Measurements from ENCODE around the gene USP34.

DNA sequence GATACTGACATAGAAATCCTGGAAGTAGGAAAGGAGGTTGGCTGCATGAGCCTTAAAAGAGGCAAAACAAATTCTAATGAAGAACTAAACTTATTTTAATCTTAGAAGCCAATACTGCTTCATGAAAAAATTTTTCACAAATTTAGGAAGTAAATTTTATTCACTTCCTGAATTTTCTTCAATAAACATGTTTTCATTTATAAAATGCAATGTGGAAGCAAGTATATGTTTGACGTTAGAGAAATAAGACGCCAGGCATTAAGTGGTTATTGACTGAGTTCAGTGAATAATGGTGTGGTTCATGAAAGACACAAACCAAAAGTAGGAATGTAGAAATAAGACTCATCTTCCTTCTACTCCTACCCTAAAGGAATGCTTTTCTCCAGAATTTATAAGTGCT, 136.4 kb downstream of the USP34 start:
- TF ChIP-seq PPARA (CRISPR knock-in tag; IDR thresholded peaks at IDR 0.05; ENCODE audit: borderline replicate concordance) (no peak), RARB (CRISPR knock-in tag; IDR thresholded peaks at IDR 0.05) (no peak), ZFP3 (CRISPR knock-in tag; IDR thresholded peaks at IDR 0.05) (no peak), ZNF70 (CRISPR knock-in tag; IDR thresholded peaks at IDR 0.05) (no peak), ISL1 (CRISPR knock-in tag; IDR thresholded peaks at IDR 0.05) (no peak), SNAI2 (CRISPR knock-in tag; IDR thresholded peaks at IDR 0.05) (no peak), ARNTL (CRISPR knock-in tag; IDR thresholded peaks at IDR 0.05; ENCODE audit: borderline replicate concordance, low read depth) (no peak)
- TF ChIP-seq, protein P1, sequence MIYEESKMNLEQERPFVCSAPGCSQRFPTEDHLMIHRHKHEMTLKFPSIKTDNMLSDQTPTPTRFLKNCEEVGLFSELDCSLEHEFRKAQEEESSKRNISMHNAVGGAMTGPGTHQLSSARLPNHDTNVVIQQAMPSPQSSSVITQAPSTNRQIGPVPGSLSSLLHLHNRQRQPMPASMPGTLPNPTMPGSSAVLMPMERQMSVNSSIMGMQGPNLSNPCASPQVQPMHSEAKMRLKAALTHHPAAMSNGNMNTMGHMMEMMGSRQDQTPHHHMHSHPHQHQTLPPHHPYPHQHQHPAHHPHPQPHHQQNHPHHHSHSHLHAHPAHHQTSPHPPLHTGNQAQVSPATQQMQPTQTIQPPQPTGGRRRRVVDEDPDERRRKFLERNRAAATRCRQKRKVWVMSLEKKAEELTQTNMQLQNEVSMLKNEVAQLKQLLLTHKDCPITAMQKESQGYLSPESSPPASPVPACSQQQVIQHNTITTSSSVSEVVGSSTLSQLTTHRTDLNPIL (CRISPR knock-in tag; IDR thresholded peaks at IDR 0.05; ENCODE audit: low read depth) = no peak
- TF ChIP-seq, protein P2, sequence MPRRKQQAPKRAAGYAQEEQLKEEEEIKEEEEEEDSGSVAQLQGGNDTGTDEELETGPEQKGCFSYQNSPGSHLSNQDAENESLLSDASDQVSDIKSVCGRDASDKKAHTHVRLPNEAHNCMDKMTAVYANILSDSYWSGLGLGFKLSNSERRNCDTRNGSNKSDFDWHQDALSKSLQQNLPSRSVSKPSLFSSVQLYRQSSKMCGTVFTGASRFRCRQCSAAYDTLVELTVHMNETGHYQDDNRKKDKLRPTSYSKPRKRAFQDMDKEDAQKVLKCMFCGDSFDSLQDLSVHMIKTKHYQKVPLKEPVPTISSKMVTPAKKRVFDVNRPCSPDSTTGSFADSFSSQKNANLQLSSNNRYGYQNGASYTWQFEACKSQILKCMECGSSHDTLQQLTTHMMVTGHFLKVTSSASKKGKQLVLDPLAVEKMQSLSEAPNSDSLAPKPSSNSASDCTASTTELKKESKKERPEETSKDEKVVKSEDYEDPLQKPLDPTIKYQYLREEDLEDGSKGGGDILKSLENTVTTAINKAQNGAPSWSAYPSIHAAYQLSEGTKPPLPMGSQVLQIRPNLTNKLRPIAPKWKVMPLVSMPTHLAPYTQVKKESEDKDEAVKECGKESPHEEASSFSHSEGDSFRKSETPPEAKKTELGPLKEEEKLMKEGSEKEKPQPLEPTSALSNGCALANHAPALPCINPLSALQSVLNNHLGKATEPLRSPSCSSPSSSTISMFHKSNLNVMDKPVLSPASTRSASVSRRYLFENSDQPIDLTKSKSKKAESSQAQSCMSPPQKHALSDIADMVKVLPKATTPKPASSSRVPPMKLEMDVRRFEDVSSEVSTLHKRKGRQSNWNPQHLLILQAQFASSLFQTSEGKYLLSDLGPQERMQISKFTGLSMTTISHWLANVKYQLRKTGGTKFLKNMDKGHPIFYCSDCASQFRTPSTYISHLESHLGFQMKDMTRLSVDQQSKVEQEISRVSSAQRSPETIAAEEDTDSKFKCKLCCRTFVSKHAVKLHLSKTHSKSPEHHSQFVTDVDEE (CRISPR knock-in tag; IDR thresholded peaks at IDR 0.05) = no peak
- TF ChIP-seq, protein P3, sequence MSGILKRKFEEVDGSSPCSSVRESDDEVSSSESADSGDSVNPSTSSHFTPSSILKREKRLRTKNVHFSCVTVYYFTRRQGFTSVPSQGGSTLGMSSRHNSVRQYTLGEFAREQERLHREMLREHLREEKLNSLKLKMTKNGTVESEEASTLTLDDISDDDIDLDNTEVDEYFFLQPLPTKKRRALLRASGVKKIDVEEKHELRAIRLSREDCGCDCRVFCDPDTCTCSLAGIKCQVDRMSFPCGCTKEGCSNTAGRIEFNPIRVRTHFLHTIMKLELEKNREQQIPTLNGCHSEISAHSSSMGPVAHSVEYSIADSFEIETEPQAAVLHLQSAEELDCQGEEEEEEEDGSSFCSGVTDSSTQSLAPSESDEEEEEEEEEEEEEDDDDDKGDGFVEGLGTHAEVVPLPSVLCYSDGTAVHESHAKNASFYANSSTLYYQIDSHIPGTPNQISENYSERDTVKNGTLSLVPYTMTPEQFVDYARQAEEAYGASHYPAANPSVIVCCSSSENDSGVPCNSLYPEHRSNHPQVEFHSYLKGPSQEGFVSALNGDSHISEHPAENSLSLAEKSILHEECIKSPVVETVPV (CRISPR knock-in tag; IDR thresholded peaks at IDR 0.05) = no peak
